ENCODE measurements around the gene GOLPH3L. TPM values are rescaled to one million over a fixed set of nuclear protein-coding genes. Genes with fewer than 3 reads are reported as not detected.
A peak's percentile ranks its signal among the peaks of the same experiment; 100 is the strongest.
"Not testable (repeated sequence)": the region's sequence is repeated elsewhere in the genome, so short reads cannot be mapped to it uniquely, and the experiment has no call there.

GOLPH3L gene
- polyA plus RNA-seq, 3 donors: 38.2 to 43.5 (median 42.1) TPM

- DNase-seq (ENCODE audit: extremely low read depth in 1 of 11, low read depth in 9 of 11, low spot score in 4 of 11): not testable (repeated sequence)
Observed at GRCh38 chr1:150624546-150624945, 72.4 kb downstream of the GOLPH3L start.

GRCh38 chr1:150624134-150624533 lies 72.8 kb downstream of the GOLPH3L start:
- not testable (repeated sequence) for DNase-seq (ENCODE audit: extremely low read depth in 1 of 11, low read depth in 9 of 11, low spot score in 4 of 11)

GRCh38 chr1:150622303-150622975 lies 74.5 kb downstream of the GOLPH3L start:
- DNase-seq (ENCODE audit: extremely low read depth in 1 of 11, low read depth in 9 of 11, low spot score in 4 of 11): no peak

- peak in 2 of 11 donors; percentile 29 to 38 for DNase-seq (ENCODE audit: extremely low read depth in 1 of 11, low read depth in 9 of 11, low spot score in 4 of 11)
Observed at GRCh38 chr1:150621497-150622302, 75.3 kb downstream of the GOLPH3L start.

GRCh38 chr1:150620919-150621318 lies 76.0 kb downstream of the GOLPH3L start:
- DNase-seq (ENCODE audit: extremely low read depth in 1 of 11, low read depth in 9 of 11, low spot score in 4 of 11): no peak

GRCh38 chr1:150619576-150620509 lies 77.1 kb downstream of the GOLPH3L start:
- DNase-seq (ENCODE audit: extremely low read depth in 1 of 11, low read depth in 9 of 11, low spot score in 4 of 11): no peak

- DNase-seq (ENCODE audit: extremely low read depth in 1 of 11, low read depth in 9 of 11, low spot score in 4 of 11): no peak
Observed at GRCh38 chr1:150615346-150616201, 81.4 kb downstream of the GOLPH3L start.

- DNase-seq (ENCODE audit: extremely low read depth in 1 of 11, low read depth in 9 of 11, low spot score in 4 of 11): no peak
Observed at GRCh38 chr1:150613061-150613920, 83.7 kb downstream of the GOLPH3L start.

- DNase-seq (ENCODE audit: extremely low read depth in 1 of 11, low read depth in 9 of 11, low spot score in 4 of 11): no peak
Observed at GRCh38 chr1:150612014-150612345, 85.0 kb downstream of the GOLPH3L start.

- no peak for DNase-seq (ENCODE audit: extremely low read depth in 1 of 11, low read depth in 9 of 11, low spot score in 4 of 11)
Observed at GRCh38 chr1:150610576-150610975, 86.4 kb downstream of the GOLPH3L start.

- DNase-seq (ENCODE audit: extremely low read depth in 1 of 11, low read depth in 9 of 11, low spot score in 4 of 11): no peak
Observed at GRCh38 chr1:150609732-150610131, 87.2 kb downstream of the GOLPH3L start.

- DNase-seq (ENCODE audit: extremely low read depth in 1 of 11, low read depth in 9 of 11, low spot score in 4 of 11): no peak
Observed at GRCh38 chr1:150606463-150607142, 90.4 kb downstream of the GOLPH3L start.

GRCh38 chr1:150605451-150605731 lies 91.6 kb downstream of the GOLPH3L start:
- not testable (repeated sequence) for DNase-seq (ENCODE audit: extremely low read depth in 1 of 11, low read depth in 9 of 11, low spot score in 4 of 11)

GRCh38 chr1:150604226-150604588 lies 92.7 kb downstream of the GOLPH3L start:
- DNase-seq (ENCODE audit: extremely low read depth in 1 of 11, low read depth in 9 of 11, low spot score in 4 of 11): no peak

- DNase-seq (ENCODE audit: extremely low read depth in 1 of 11, low read depth in 9 of 11, low spot score in 4 of 11): no peak
Observed at GRCh38 chr1:150603711-150604110, 93.2 kb downstream of the GOLPH3L start.

GRCh38 chr1:150602372-150602771 lies 94.6 kb downstream of the GOLPH3L start:
- DNase-seq (ENCODE audit: extremely low read depth in 1 of 11, low read depth in 9 of 11, low spot score in 4 of 11): not testable (repeated sequence)

GRCh38 chr1:150601540-150601939 lies 95.4 kb downstream of the GOLPH3L start:
- DNase-seq (ENCODE audit: extremely low read depth in 1 of 11, low read depth in 9 of 11, low spot score in 4 of 11): no peak
